ENCODE measurements around the gene SH3BP2. TPM values are rescaled to one million over a fixed set of nuclear protein-coding genes. Genes with fewer than 3 reads are reported as not detected.

SH3BP2 gene
- total RNA-seq, 1 donor from 2014 or later = 82.7 TPM

DNA sequence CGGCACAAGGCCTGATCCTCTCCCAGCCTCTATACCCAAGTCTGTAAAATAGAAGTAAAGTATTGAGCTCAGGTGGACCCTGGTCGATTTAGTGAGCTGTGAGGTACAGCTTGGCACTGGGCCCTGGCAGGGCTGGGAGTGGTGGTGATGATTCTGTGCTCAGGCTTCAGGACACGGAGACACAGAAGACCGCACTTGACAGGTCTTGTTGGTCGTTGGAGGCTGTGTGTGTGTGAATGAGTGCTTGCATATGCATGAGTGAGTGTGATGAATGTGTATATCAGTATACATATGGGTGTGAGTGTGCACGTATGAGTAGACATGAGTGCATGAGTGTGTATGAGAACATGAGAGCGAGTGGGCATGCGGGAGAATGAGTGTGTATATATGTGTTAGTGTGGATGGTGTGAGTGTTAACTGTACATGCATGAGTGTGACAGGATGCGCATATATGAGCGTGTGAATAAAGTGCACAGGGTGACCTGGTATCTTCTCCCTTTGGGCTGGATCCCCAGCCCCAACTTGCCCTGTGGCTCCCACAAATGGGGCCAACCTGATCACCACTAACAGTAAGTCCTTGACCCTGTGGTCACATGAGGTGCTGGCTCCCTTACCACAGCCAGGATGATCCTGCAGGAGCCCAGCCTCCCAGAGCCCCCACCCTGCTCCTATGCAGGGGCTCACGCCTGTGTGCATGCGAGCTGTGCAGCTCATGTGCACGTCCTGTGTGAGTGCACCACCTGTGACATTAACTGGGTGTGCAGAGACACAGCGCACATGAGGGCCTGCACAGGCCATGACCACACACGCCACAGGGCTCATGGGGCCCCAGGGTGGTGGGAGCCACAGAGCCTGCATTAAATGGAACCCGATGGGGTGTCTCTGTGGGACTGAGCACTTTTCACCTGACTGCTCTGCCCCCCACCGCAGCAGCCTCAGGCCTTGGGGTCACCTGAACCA is 20.8 kb downstream of the SH3BP2 start:
- intact Hi-C loops (cut with DNase I) = no loop called here
- DNase-seq (ENCODE audit: low spot score) = no peak
- no peak for ATAC-seq

DNA sequence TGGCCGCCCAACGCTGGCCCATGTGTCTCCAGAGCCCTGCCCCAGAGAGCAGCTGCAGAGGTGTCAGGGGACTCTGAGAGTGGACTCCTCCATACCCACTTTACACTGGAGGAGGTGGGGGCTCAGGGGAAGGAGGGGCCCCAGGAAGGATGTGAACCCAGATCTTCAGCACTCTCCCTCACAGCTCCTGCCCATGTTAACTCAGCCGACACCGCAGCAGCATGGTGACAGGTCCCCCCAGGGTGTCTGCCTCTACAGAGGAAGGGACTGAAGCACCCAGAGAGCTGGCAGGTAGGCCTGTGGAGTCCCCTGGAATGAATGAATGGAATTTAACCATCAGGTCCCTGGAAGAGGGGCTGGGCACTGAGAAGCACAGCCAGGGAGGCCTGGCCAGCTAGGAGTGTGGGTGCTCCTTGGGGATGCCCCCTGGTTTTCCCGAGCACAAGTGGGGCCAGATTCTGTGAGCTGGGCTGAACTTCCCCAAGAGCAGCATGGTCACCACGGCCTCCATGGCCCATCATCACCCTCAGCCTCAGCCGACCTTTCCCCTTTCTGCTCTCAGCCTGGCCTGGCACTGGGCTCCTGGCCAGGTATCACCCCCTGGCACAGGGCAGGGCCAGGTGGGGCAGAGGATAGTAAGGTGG is 21.9 kb downstream of the SH3BP2 start:
- no peak for DNase-seq (ENCODE audit: low spot score)
- intact Hi-C loops (cut with DNase I) = no loop called here
- ATAC-seq = no peak

DNA sequence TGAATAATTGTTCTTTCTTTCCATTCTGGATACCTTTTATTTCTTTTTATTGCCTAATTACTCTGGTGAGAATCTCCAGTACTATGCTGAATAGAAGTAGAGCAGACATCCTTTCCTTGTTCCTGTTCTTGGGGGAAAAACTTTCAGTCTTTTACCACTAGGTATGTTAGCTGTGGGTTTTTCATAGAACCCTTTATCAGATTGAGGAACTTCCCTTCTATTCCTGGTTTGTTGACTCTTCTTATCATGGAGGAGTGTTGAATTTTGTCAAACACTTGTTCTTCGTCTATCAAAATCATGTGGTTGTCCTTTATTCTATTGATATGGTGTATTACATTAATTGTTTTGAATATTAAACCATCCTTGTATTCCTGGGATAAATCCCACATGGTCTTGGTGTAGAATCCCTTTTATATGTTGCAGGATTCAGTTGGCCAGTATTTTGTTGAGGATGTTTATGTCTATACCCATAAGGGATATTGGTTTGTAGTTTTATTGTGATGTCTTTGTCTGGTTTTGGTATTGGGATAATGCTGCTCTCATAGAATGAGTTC is 23.6 kb downstream of the SH3BP2 start:
- no peak for ATAC-seq
- DNase-seq (ENCODE audit: low spot score) = no peak
- intact Hi-C loops (cut with DNase I) = no loop called here

DNA sequence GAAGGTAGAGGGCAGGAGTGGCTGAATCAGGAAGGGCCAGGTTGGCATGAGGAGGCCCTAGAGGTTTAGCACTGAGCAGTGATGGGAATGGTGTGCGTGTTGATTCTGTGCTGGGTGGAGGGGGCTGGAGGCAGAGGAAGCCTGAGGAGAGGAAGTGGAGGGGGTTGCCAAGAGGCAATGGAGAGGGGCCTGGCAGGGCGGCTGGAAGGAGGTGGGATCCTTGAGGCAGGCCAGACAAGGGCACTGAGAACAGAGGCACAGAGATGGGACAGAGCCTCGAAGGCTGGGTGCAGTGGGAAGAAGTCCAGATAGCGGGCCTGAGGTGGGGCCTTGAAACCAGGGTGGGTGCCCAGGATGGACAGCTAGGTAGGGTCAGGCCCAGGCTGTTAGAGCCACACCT is 24.3 kb downstream of the SH3BP2 start:
- DNase-seq (ENCODE audit: low spot score) (no peak), ATAC-seq (no peak)
- intact Hi-C loops (cut with DNase I) = no loop called here

DNA sequence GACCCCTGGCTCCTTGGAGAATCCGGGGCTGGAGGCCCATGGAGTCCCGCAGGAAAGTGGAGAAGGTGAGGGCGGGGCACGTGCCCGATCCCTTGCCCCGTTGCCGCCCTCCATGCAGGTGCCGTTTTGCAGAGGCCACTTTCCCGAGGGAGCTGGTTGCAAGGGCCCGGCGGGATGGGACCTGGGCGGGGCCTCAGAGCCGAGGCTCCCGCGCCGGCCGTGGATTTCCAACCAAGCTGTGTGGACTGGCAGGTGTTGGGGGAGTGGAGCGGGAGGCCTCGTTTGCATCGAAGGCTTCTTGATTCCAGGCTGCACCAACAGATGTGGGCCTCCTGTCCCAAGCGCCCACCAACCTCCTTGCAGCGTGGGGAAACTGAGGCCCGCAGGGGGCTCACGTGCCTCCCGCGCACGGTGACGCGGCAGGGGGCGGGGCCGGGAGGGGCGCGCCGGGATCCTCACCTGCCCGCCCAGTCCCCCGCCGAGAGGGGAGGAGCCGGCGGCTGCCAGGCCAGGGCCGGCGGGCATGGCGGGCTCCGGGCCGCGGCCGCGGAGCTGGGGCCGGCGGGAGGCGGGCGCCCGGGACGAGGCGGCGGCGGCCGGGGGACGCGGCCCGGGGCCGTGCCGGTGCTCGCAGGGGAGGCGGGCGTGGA is 24.9 kb downstream of the SH3BP2 start:
- DNase-seq (ENCODE audit: low spot score) = no peak
- intact Hi-C loops (cut with DNase I) = no loop called here
- ATAC-seq = peak; percentile 7

DNA sequence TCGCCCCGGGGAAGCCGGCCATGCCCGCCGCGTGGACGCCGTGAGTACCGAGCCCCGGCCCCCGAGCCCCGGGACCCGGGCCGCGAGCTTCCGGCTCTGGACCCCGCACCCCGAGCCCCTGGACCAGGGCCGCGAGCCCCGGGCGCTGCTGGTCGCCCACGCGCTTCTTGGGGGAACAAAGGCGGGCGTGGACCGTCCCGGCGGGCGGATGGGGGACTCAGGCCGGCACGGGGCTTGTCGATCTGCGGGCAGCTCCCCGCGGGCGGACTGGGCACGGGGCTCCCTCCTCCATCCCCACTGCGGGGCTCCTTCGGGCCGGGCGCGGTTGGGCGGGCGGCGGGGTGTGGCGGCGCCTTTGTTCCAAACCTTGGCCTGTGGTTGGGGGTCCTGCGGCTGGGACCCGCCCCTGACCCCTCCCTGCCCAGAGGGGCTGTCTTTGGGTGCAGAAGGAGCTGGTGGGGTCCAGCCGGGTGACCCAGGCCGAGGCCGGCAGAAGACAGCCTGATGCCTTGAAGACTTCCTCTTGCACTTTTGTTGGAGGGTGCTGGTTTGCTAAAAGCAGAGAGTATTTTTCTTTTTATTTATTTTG is 25.6 kb downstream of the SH3BP2 start:
- intact Hi-C loops (cut with DNase I) = no loop called here
- ATAC-seq (no peak), DNase-seq (ENCODE audit: low spot score) (no peak)

DNA sequence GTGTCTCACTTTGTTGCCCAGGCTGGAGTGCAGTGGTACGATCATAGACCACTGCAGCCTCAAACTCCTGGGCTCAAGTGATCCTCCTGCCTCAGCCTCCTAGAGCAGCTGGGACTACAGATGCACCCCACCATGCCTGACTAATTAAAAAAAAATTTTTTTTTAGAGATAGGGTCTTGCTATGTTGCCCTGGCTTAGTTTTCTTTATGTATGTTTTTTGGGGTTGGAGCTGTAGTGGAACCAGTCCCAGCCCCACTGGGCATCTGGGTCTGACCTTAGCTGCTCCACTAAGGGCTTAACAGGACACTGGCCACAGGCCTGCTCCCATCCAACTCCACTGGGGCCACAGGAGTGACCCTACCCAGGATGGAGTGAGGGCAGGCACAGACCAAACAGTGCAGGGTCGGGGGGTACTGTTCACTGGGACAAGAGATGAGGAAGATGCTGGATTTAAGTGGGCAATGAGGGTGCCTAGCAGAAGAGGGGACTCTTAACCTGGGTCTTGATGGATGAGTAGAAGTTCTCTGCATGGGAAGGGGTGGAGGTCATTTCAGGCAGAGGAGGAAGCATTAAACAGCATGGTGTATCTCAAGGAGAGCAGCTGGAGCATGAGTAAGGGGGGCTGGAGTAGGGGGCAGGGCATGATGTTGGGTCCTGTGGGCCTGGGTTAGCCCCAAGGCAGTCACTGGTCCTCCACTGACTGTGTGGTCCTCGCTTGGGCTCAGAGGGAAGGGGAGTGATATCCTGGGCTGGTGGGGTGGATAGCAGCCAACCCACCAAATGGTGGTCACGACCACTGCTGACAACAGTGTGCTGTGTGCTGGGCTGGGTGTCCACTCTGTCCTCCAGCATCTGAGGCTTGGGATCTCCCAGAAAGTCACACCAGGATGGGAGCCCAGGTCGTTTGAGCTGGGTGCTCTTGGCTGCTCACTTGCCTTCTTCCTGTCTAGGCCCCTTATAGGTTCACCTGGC is 26.6 kb downstream of the SH3BP2 start:
- ATAC-seq (no peak), DNase-seq (ENCODE audit: low spot score) (no peak)
- intact Hi-C loops (cut with DNase I) = no loop called here

DNA sequence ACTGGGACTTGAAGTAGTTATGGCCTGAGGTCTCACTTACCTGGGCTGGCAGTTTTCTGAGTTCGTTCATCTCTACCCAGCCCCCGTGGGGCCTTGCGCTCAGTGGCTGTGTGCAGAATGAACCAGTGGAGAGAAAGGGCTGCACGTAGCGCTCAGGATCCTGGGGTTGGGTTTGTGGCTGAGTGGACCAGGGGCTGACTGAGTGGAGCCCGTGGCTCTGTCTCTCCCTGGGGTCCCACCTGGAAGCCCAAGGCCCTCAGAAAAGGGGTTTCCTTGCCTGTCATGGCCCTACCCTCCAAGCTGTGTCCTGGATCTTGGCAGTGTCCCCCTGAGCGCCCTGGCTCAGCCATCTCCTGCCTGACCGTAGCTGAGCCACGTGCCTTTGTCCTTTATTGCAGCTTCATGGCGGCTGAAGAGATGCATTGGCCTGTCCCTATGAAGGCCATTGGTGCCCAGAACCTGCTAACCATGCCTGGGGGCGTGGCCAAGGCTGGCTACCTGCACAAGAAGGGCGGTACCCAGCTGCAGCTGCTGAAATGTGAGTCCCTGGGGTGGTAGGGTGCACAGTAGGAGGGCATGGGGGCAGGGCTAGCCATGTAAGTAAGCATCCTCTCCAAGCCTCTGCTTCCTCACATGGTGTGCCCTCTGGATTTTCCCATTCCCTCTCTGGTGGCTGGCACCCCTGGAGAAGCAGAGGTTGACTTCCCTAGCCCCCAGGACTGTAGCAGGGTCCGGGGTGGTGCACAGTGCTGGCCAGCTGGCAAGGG is 27.5 kb downstream of the SH3BP2 start:
- ATAC-seq = no peak
- no peak for DNase-seq (ENCODE audit: low spot score)
- intact Hi-C loops (cut with DNase I) = no loop called here

DNA sequence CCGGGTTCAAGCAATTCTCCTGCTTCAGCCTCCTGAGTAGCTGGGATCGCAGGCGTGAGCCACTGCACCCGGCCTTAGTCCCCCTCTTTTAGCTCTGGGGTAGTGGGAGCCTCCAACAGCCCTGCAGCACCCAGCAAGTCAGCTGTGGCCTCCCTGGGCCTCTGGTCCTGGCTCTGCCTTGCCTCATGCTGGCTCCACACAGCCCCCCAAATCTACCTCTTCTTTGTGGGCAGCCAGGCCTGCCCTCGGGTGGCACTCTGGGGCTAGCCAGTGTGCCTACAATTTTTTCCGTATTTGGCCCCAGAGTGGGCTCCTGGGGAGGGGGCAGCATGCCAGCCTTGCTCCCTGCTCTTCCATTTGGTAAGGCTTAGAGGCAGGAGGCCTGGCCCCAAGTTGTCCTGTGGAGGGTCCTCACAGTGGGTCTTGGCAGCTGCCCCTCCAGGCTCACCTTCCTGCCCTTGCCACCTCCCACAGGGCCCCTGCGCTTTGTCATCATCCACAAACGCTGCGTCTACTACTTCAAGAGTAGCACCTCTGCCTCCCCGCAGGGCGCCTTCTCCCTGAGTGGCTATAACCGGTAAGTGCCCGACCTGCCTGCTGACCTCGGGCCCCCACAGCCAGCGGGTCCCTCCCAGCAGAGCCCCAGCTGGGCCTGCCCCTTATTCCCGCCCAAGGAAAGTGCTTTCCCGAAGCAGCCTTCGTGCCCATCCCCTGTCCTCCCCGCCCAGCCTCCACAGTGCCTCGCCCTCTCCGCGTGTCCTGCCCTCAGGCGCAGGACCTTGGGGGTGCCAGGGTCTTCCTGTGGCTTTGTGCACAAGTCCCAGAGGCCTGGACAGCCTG is 29.8 kb downstream of the SH3BP2 start:
- DNase-seq (ENCODE audit: low spot score) (no peak), ATAC-seq (no peak)
- intact Hi-C loops (cut with DNase I) = no loop called here

DNA sequence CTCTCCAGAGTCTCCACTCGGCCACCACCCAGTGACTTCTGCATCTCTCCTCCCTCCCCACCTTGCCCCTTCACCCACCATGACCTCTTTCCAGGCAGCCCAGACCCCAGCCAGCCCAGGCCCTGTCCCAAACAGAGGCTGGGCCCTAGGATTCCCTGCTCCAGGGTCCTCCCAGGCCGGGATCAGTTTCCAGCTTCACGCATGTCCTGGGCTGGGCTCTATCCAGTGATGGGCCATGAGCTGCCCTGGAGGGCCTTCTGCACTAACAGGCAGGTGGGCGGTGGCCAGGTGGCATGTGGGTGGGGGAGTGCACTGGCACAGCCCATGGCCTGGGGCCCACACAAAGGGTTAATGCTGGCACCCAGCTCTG is 30.4 kb downstream of the SH3BP2 start:
- intact Hi-C loops (cut with DNase I) = no loop called here
- ATAC-seq = no peak
- no peak for DNase-seq (ENCODE audit: low spot score)

DNA sequence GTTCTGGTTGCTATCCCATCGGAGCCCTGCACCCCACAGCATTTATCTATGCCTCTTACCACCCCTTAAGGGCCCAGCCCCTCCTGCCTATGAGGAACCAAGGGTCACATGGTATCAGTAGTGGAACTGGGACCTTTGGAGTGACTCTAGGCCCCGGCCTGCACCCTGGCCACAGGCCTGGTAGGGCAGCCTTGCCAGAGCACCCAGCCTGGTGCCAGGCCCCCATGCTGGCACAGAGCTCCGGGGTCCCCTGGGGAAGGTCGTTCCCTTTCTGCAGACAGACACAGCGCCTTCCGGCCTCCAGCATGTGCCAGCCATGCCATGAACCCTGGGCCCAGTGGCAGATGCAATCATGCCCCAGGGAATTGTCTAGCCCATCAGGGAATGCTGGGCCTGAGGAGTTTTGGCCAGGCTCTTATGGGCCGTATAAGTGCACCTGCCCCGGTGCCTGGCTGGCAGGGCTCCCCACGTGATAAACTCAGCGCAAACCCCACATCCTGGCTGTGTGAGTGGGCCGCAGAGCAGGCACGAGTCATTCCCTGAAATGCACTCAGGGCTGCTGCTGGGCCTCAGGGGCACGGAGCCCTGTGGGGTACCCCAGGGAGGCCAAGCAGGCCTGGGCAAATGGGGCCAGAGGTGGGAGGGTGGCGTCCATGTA is 30.9 kb downstream of the SH3BP2 start:
- intact Hi-C loops (cut with DNase I) = no loop called here
- DNase-seq (ENCODE audit: low spot score) (no peak), ATAC-seq (peak; percentile 16)

DNA sequence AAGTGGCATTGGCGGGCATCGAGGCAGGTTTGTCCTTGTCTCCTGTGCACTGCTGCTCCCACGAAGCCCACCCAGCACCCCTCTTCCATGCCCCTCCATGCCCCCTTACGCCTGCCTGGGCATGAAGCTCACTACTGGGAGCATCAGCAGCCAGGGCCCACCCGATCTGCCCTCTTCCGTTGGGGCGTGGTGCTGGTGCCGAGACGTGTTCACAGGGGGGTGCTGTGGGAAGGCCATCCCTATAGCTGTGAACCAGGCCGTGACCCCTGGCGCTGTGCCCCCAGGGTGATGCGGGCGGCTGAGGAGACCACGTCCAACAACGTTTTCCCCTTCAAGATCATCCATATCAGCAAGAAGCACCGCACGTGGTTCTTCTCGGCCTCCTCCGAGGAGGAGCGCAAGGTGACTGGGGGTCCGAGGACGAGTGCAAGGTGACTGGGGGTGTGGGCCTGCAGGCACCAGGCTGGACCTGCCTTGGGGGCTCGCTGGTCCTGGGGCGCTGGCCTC is 31.5 kb downstream of the SH3BP2 start:
- ATAC-seq = no peak
- peak; percentile 42 for DNase-seq (ENCODE audit: low spot score)
- intact Hi-C loops (cut with DNase I) = no loop called here

DNA sequence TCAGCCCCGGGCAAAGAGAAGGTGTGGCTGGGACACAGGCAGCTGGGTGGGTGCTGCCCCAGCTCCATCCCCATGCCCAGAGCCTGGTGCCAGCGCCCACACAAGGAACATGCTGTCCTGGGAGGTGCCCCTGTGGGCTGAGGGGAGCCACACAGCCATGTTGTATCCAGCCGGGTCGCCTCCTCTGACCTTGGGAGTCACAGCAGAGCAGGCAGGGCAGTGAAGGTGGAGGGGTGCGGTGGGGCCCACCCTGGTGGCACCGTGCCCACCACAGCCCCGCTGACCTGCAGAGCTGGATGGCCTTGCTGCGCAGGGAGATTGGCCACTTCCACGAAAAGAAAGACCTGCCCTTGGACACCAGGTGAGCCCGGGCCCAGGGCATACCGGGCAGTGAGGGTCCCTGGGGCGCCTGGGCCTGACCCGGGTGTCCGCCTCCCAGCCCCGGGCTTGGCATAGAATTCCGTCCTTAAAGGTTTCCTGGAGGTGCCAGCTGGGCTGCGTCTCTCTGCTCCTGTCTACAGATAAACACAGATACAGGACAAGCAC is 32.0 kb downstream of the SH3BP2 start:
- ATAC-seq = no peak
- intact Hi-C loops (cut with DNase I) = no loop called here
- DNase-seq (ENCODE audit: low spot score) = peak; percentile 54

DNA sequence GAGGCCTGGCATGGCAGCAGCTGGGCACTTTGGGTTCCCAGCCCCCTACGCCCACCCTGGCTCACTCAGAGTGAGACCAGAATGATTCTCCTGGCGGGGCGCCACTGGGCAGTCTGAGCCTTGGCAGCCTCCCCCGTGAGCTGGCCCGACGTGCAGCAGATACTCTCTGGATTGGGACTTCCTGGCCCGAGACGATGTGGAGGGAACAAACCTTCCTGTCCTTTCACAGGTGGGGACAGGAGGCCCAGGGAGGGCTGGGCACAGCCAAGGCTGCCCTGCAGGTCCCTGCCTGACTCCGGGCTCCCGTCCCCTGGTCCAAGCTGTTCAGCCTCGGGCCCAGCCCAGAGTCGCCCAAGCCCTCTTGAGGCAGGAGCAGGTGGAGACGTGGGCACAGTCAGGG is 32.9 kb downstream of the SH3BP2 start:
- DNase-seq (ENCODE audit: low spot score) (peak; percentile 62), ATAC-seq (no peak)
- intact Hi-C loops (cut with DNase I) = no loop called here

DNA sequence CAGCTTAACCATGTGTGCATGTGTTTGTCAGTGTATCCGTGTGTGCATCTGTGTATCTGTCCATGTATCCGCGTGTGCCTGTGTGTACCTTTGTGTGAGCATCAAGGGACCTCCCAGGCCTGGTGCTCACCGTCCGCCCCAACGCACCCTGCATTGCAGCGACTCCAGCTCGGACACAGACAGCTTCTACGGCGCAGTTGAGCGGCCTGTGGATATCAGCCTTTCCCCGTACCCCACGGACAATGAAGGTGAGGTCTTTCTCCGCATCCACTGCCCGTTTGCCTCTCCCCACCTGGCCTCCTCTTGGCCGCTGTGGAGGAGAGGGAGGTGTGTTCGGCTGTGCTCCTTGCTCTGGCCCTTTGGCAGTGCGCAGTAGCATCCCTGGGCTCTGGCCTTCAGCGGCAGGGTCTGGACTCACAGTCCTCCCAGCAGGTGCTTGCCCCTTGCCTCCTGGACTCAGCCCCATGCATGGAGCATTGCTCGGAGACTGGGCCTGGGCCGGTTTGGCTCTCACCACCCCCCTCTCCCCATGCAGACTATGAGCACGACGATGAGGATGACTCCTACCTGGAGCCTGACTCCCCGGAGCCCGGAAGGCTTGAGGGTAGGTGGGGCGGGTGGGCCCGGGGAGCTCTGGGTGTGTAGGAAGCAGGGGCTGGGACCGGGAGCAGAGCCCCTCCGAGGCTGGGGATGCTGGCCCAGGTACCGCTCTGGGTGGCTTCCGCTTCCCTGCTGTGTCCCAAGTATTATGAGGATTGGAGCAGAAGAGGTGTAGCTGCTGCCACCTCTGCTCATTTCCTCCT is 34.4 kb downstream of the SH3BP2 start:
- DNase-seq (ENCODE audit: low spot score) (peak; percentile 50), ATAC-seq (no peak)
- intact Hi-C loops (cut with DNase I) = no loop called here

Data from sciatic nerve (tissue), 2 donors.